Stomach (tissue), 9 donors: ENCODE measurements around the gene HOXD4. TPM values are rescaled to one million over a fixed set of nuclear protein-coding genes. Genes with fewer than 3 reads are reported as not detected.

Experiments
- DNase-seq, 2 donors: peaks; one replicate each; pipeline versions ENCODE4 v3.0.0 to v3.0.0-alpha.2; 2013 to 2019
- H3K27ac ChIP-seq, 5 donors: fragments of 200-600 bp in 4 of 5; sonication (generic) in 4 of 5; one replicate each; pipeline ENCODE4 v1.5.1; 2013 to 2019; ENCODE audit warnings: mild to moderate bottlenecking in 1 of 5, moderate library complexity in 1 of 5
- H3K27me3 ChIP-seq, 3 donors: fragments of 200-600 bp; sonication (generic); one replicate each; pipeline ENCODE4 v1.5.1; 2017 to 2019; ENCODE audit warnings: mixed run types in 1 of 3
- H3K36me3 ChIP-seq, 4 donors: fragments of 200-600 bp; sonication (generic); 1 replicate in 3 of 4; 2 replicates in 1 of 4; pipeline ENCODE4 v1.5.1; 2016 to 2019
- H3K4me1 ChIP-seq, 4 donors: fragments of 200-600 bp; sonication (generic); one replicate each; pipeline ENCODE4 v1.5.1; 2016 to 2019
- H3K4me3 ChIP-seq, 4 donors: fragments of 200-600 bp; sonication (generic) in 3 of 4; one replicate each; pipeline ENCODE4 v1.5.1; 2016 to 2019; ENCODE audit warnings: mild to moderate bottlenecking in 1 of 4
- H3K9me3 ChIP-seq, 4 donors: fragments of 200-600 bp; sonication (generic); one replicate each; pipeline ENCODE4 v1.5.1; 2016 to 2019
- EP300 ChIP-seq: sonication (generic); formaldehyde crosslinking; IDR thresholded peaks from one replicate; pipeline ENCODE4 v1.6.1; 2017; ENCODE audit warnings: antibody characterized with exemption
- POLR2A ChIP-seq, 4 donors: fragments of 450-650 bp; IDR thresholded peaks; one replicate each; pipeline ENCODE4 v1.6.1; 2016; ENCODE audit warnings: antibody characterized with exemption in 4 of 4, control low read depth in 2 of 4, mild to moderate bottlenecking in 1 of 4, moderate library complexity in 1 of 4
- POLR2AphosphoS5 ChIP-seq, 3 donors: sonication (generic); formaldehyde crosslinking; IDR thresholded peaks; one replicate each; pipeline ENCODE4 v1.6.1; 2016; ENCODE audit warnings: antibody characterized with exemption in 3 of 3
- WGBS, 5 donors: extraction: QIAGEN DNeasy Blood & Tissue Kit in 3 of 5; methylation state at CpG; one replicate each; pipeline versions ENCODE4 v1.1.5 to v1.1.7; 2013 to 2018; 5-methylcytosine and 5-hydroxymethylcytosine counted together
- intact Hi-C: fragments of 100-400 bp; cut with DNase I; formaldehyde crosslinking; loops from one replicate; pipeline ENCODE4 v1.15.1; 2023; ENCODE audit warnings: low total_unique reads
- polyA plus RNA-seq, 3 donors: library from polyadenylated mRNA; stranded (reverse); fragments of 200-250 nt; gene quantifications; one replicate each; pipeline ENCODE4 v1.2.3, GENCODE V29; 2013
- total RNA-seq, 5 donors: library from RNA; depleted of rRNA; stranded (reverse); fragments of >200 nt; gene quantifications; one replicate each; pipeline versions ENCODE4 v1.1.0 to v1.2.3, GENCODE V29; 2014 to 2016
- TF ChIP-seq, protein P1 (sequence below), 7 experiments: fragments of 450-650 bp in 4 of 7; fragments of 200-600 bp in 3 of 7; sonication (generic) in 3 of 7; IDR thresholded peaks; one replicate each; pipeline ENCODE4 v1.5.1; 2016 to 2019; ENCODE audit warnings: antibody characterized with exemption in 7 of 7, control low read depth in 2 of 7, mild to moderate bottlenecking in 1 of 7
- donor health status: healthy with polysubstance abuse.
- donor health status: Bipolar disorder and iron deficiency.
- donor health status: healthy.

The HOXD4 gene
- total and polyA plus RNA-seq, 8 donors: 0.25 to 9.6 (median 1.6) TPM; not detected in 4

DNA sequence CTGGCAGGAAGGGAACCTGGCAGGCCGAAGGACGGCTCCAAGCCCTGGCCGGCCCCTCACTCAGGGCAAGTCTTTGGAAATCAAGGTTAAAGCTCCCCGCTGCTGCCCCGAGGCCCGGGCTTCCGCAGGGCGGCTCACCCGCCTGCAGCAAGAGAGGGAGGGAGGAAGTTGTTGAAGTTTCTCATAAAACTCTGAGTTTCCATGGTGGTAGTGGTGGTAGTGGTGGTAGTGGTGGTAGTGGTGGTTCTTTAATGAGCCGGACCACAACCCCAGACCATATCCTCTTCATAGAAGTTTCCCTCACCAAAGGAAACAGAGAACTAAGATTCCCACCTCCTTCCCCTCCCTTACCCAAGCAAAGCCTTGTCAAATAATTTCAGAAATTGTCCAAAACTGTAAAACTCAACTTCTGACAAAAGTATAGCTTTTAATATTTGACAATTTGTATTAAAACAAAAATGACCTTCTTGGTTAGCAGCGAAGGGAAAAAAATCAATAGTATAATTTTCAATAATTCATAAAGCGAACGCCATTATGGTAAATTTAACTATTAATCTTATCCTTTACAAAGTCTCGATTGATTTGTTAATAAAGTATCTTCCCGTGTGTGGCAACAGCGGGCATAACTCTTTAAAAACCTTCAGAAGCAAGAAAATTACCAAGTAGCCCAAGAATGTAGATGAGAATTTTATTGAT lies 36.3 kb upstream of the HOXD4 start:
- no peak for DNase-seq
- intact Hi-C loops: no loop called here
- Histone ChIP-seq H3K4me1 (peaks cover 0 to 12% (median 7%) of the 10 kb centered on the region in 4 donors), H3K27me3 (peaks cover 51 to 100% (median 95%) of the 10 kb centered on the region in 3 donors), H3K9me3 (peaks cover 0 to 12% (median 0%) of the 10 kb centered on the region in 4 donors), H3K27ac (no peak overlapping the region), H3K36me3 (no peaks in the 10 kb centered on the region), H3K4me3 (no peak overlapping the region)
- 15 to 22% (median 18%) methylated on average over 13 to 16 of the region's 16 CpGs for WGBS, 5 donors
- TF ChIP-seq POLR2A (IDR thresholded peaks at IDR 0.05) (no peak), EP300 (no peak), POLR2AphosphoS5 (IDR thresholded peaks at IDR 0.05) (no peak)
- TF ChIP-seq, protein P1, sequence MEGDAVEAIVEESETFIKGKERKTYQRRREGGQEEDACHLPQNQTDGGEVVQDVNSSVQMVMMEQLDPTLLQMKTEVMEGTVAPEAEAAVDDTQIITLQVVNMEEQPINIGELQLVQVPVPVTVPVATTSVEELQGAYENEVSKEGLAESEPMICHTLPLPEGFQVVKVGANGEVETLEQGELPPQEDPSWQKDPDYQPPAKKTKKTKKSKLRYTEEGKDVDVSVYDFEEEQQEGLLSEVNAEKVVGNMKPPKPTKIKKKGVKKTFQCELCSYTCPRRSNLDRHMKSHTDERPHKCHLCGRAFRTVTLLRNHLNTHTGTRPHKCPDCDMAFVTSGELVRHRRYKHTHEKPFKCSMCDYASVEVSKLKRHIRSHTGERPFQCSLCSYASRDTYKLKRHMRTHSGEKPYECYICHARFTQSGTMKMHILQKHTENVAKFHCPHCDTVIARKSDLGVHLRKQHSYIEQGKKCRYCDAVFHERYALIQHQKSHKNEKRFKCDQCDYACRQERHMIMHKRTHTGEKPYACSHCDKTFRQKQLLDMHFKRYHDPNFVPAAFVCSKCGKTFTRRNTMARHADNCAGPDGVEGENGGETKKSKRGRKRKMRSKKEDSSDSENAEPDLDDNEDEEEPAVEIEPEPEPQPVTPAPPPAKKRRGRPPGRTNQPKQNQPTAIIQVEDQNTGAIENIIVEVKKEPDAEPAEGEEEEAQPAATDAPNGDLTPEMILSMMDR (IDR thresholded peaks at IDR 0.05): no peak

DNA sequence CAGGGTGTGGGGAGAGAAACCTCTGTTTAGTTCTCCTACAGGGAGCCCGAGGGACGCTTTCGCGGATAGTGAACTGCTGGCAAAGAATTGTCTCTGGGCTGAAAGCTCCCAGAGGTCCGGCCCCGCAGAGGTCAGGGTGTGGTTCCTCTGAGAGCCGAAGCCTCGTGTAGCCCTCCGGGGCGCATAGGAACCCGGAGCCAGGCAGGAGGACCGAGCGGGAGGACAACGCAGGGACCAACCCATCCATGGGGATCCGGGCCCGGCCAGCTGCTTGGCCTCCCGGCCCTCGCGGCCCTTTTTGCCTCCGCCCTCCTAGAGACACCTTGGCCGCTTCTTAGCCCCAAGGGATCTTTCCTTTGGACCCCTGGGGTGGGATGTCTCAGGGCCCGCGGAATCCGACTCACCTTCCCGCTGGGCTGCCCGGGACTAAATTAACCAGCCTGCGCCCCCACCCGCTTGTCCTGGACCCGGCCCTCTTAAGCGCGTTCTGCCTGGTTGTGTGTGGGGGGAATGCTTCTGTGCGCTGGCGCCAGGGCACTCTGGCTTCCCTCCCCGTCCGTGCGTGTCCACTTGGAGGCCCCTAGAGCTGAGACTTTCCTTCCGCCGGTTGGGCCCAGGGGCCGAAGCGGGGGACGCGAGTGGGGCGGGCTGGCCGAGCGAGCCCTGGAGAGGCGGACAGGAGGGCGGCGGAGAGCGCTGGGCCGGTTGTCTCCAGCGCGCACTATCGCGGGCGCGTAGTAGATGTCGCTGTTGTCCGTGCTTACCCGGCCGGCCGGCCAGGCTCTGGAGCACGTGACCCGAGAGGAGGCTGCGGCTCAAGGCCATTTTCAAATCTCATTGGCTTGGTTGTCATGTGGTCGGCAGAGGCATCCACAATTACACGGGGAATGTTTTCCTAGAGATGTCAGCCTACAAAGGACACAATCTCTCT lies 35.2 kb upstream of the HOXD4 start, which contains the start of gene HOXD10:
TSS of gene HOXD10 (plus strand) at position 896 of the 931 bp plus-strand sequence. CDS start 56 bp downstream, outside the sequence.
- H3K4me1 ChIP-seq: peaks cover 0 to 12% (median 5%) of the 10 kb centered on the region in 4 donors
- peak in 1 of 2 donors; percentile 71 for DNase-seq
- peak within 1 kb of the TSS in 1 of 4 donors; percentile 2 for H3K4me3 ChIP-seq
- peaks cover 51 to 100% (median 95%) of the 10 kb centered on the region in 3 donors for H3K27me3 ChIP-seq
- TF ChIP-seq EP300 (no peak), POLR2A (IDR thresholded peaks at IDR 0.05) (no peak), POLR2AphosphoS5 (IDR thresholded peaks at IDR 0.05) (no peak)
- TF ChIP-seq, protein P1 (IDR thresholded peaks at IDR 0.05): no peak
- 5 to 12% (median 10%) methylated on average over 50 to 66 of the region's 66 CpGs for WGBS, 5 donors
- intact Hi-C loops: no loop called here
- peaks cover 0 to 12% (median 0%) of the 10 kb centered on the region in 4 donors for H3K9me3 ChIP-seq
- H3K27ac ChIP-seq: no peak within 1 kb of the TSS
- no peaks in the 10 kb centered on the region for H3K36me3 ChIP-seq

DNA sequence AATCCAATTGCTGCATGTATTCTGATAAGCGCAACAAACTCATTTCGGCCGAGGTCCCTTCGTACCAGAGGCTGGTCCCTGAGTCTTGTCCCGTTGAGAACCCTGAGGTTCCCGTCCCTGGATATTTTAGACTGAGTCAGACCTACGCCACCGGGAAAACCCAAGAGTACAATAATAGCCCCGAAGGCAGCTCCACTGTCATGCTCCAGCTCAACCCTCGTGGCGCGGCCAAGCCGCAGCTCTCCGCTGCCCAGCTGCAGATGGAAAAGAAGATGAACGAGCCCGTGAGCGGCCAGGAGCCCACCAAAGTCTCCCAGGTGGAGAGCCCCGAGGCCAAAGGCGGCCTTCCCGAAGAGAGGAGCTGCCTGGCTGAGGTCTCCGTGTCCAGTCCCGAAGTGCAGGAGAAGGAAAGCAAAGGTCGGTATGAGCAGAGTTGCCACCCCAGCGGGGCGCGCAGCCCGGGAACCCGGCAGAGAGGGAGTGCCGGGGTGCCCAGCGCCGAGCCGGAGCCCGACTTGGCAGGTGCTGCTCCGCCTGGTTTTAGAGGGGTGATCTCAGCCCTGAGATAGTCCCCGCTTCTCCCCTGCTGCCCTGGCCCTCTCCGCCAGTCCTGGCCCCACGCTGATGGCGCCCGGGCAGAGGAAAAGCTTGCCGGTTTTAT lies 34.1 kb upstream of the HOXD4 start:
- DNase-seq: no peak
- Histone ChIP-seq H3K4me3 (no peak overlapping the region), H3K36me3 (no peaks in the 10 kb centered on the region), H3K9me3 (peaks cover 0 to 12% (median 5%) of the 10 kb centered on the region in 4 donors), H3K4me1 (peaks cover 2 to 16% (median 5%) of the 10 kb centered on the region in 4 donors), H3K27ac (no peak overlapping the region), H3K27me3 (peaks cover 55 to 100% (median 95%) of the 10 kb centered on the region in 3 donors)
- no peak for TF ChIP-seq POLR2A (IDR thresholded peaks at IDR 0.05)
- TF ChIP-seq EP300: no peak
- no peak for TF ChIP-seq POLR2AphosphoS5 (IDR thresholded peaks at IDR 0.05)
- TF ChIP-seq, protein P1 (IDR thresholded peaks at IDR 0.05): no peak
- 16 to 33% (median 21%) methylated on average over 24 to 40 of the region's 40 CpGs for WGBS, 5 donors
- intact Hi-C loops: no loop called here
